GM19239 (cell line): ENCODE measurements around the gene GPS1.

Experiments
- DNase-seq: peaks from one replicate; pipeline ENCODE4 v3.0.0; 2011; ENCODE audit warnings: low spot score; ENCODE audit not compliant: insufficient read length
- FAIRE-seq: peaks from 2 replicates; lab custom pipeline; 2011; peaks lifted over from hg19 to GRCh38; lab: Jason Lieb, UNC

GPS1 gene

GRCh38 chr17:82070611-82071010 is 18.9 kb downstream of the GPS1 start:
- DNase-seq (no peak), FAIRE-seq (no peak)

- DNase-seq (no peak), FAIRE-seq (no peak)
Measured at GRCh38 chr17:82072827-82073226, 21.1 kb downstream of the GPS1 start.

GRCh38 chr17:82073446-82073845 is 21.7 kb downstream of the GPS1 start:
- DNase-seq (no peak), FAIRE-seq (no peak)

- FAIRE-seq (no peak), DNase-seq (no peak)
Measured at GRCh38 chr17:82076018-82076784, 24.5 kb downstream of the GPS1 start.

- DNase-seq, result no peak
- FAIRE-seq, result no peak
Measured at GRCh38 chr17:82076785-82077591, 25.3 kb downstream of the GPS1 start.

GRCh38 chr17:82077617-82078358 is 26.1 kb downstream of the GPS1 start:
- no peak for DNase-seq
- FAIRE-seq, result no peak

- no peak for DNase-seq
- FAIRE-seq, result no peak
Measured at GRCh38 chr17:82078433-82078832, 26.7 kb downstream of the GPS1 start.

- FAIRE-seq, result no peak
Measured at GRCh38 chr17:82079001-82079677, 27.4 kb downstream of the GPS1 start.

GRCh38 chr17:82080048-82080788 is 28.5 kb downstream of the GPS1 start:
- no peak for DNase-seq

More at GRCh38 chr17:82079001-82079677, 27.4 kb downstream of the GPS1 start:
- no peak for DNase-seq

GRCh38 chr17:82080789-82081464 is 29.2 kb downstream of the GPS1 start:
- FAIRE-seq (no peak), DNase-seq (no peak)

More at GRCh38 chr17:82080048-82080788, 28.5 kb downstream of the GPS1 start:
- no peak for FAIRE-seq

GRCh38 chr17:82081546-82081945 is 29.8 kb downstream of the GPS1 start:
- no peak for FAIRE-seq
- no peak for DNase-seq

GRCh38 chr17:82081966-82082365 is 30.3 kb downstream of the GPS1 start:
- FAIRE-seq (no peak), DNase-seq (no peak)

- DNase-seq, result no peak
- FAIRE-seq, result no peak
Measured at GRCh38 chr17:82082456-82082855, 30.8 kb downstream of the GPS1 start.

- no peak for FAIRE-seq
- DNase-seq, result no peak
Measured at GRCh38 chr17:82083009-82083408, 31.3 kb downstream of the GPS1 start.

- no peak for DNase-seq
- no peak for FAIRE-seq
Measured at GRCh38 chr17:82083533-82084359, 32.0 kb downstream of the GPS1 start.

GRCh38 chr17:82084373-82085030 is 32.8 kb downstream of the GPS1 start:
- FAIRE-seq (no peak), DNase-seq (no peak)

GRCh38 chr17:82085031-82085861 is 33.5 kb downstream of the GPS1 start:
- DNase-seq (no peak), FAIRE-seq (no peak)
